ES-I3 (cell line): Measurements from ENCODE around the gene RORB.

Source experiments
- H3K36me3 ChIP-seq: 2 replicates; pipeline ENCODE4 v1.6.1; 2013; ENCODE audit warnings: mild to moderate bottlenecking, low read length, control low read depth, moderate library complexity; ENCODE audit not compliant: insufficient read depth
- H3K4me1 ChIP-seq: 2 replicates; pipeline ENCODE4 v1.6.1; 2013; ENCODE audit warnings: mild to moderate bottlenecking, control low read depth, low read length; ENCODE audit not compliant: insufficient read depth
- H3K9ac ChIP-seq: 2 replicates; pipeline ENCODE4 v1.6.1; 2013; ENCODE audit warnings: low read depth, mild to moderate bottlenecking, low read length, moderate library complexity
- H3K9me3 ChIP-seq: 2 replicates; pipeline ENCODE4 v1.6.1; 2013; ENCODE audit warnings: mild to moderate bottlenecking, low read length, moderate library complexity; ENCODE audit not compliant: control insufficient read depth, insufficient read depth

RORB gene

DNA sequence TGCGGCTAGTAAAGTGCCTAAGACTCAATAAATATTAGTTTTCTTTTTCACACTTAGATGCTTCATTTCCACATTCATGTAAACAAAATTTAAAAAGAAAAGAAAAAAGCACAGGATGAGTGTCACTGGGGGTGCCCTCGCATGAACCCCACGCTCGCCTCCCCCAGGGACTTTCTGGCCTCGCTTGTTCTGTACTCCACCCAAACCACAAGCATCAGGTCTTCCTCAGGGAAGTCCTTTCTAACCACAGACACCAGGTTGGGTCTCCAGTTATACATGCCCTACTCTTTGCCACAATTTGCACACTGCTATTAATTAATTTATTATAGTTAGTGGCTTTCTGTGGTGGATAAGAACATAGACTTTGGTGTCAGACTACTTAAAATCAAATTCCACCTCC, 92.4 kb downstream of the RORB start:
- no peaks in the 10 kb centered on the region for H3K36me3 ChIP-seq
- no peaks in the 10 kb centered on the region for H3K4me1 ChIP-seq
- H3K9ac ChIP-seq, result no peak overlapping the region
- H3K9me3 ChIP-seq, result no peaks in the 10 kb centered on the region

DNA sequence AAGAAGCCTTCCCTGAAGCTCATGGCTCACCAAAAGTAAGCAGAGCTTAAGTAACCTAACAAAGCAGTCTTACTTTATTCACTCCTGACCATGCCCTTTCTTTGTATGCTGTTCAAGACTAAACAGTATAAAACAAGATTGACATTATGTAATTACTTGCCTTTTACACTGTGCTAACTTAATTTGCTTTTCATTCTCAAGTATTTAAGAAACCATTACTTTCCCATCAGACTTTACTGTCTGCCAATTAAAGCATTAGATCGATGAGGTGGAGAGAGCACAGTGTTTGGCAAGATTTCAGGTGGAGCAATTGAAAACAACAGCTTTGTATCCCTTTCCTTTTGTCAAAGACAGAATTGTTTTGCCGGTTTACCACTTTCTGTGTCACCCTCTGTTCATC, 98.2 kb downstream of the RORB start:
- H3K4me1 ChIP-seq, result no peaks in the 10 kb centered on the region
- no peaks in the 10 kb centered on the region for H3K9me3 ChIP-seq
- H3K9ac ChIP-seq, result no peak overlapping the region
- H3K36me3 ChIP-seq, result no peaks in the 10 kb centered on the region

DNA sequence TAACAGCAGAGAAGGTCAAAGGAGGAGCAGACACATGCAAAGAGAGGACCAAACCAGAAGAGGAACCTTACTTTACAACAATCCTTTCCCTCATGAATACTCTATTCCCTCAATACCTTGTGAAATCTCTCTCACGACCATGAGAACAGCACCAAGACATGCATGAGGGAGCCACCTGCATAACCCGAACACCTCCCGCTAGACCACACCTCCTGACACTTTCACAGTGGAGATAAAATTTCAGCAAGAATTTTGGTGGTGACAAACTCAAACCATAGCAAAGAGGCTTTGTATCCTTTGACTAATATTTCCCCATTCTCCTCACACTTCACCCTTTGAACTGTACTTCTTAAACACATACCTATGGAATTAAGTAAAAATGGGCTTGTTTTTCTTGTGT, 101.7 kb downstream of the RORB start:
- Histone ChIP-seq H3K9ac (no peak overlapping the region), H3K9me3 (no peaks in the 10 kb centered on the region), H3K4me1 (no peaks in the 10 kb centered on the region), H3K36me3 (no peaks in the 10 kb centered on the region)

DNA sequence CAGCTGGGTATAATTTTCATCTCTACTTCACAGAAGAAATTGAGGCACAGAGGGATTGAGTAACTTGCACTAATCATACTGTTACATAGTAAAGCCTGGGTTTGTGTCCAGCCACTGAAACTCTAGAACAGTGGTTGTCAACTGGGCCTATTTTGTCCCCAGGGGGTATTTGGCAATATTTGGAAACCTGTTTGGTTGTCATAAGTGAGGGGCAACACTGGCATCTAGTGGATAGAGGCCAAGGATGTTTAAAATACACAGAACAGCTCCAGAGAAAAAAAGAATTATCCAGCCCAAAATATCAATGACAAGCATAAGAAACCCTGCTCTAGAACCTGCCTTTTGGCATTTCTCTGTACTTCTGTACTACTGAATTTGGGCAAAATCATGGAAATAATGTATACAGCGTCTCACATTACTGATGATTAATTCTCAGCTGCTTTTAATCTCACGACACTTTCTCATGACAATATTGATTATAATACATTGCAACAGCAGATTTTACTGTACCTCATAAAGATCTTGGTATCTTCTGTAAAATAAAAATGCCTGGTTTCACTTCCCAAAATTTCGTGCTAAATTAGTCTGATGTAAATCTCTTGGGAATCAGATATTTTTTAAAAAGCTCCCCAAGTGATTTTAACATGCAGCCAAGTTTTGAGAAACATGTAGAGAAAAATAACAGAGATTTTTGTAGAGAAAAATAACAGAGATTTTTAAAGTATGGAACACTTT, 112.7 kb downstream of the RORB start:
- no peaks in the 10 kb centered on the region for H3K4me1 ChIP-seq
- no peaks in the 10 kb centered on the region; the same call in 1 of the 2 replicates for H3K36me3 ChIP-seq
- no peaks in the 10 kb centered on the region for H3K9me3 ChIP-seq
- H3K9ac ChIP-seq, result no peak overlapping the region

DNA sequence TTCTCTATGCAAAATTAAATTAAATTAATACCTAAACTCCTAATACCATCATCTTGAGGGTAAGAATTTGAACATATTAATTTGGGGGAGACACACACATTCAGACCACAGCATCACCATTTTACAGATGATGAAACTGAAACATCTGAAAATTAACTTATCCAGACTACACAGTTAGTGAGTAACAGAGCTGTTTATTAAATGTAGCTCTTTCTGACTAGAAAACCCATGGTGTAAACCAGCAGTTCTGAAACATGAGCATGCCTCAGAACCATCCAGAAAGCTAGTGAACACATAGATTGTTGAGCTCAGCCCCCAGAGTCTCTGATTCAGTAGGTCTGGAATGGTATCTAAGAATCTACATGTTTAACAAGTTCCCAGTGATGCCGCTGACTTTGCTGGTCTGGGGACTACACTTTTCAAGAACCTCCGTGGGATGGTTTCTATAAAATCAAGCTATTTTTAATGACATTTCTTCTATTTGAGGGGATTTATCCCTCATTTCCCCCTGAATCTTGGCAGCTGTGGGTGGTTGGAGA, 113.5 kb downstream of the RORB start:
- no peak overlapping the region for H3K9ac ChIP-seq
- no peaks in the 10 kb centered on the region for H3K4me1 ChIP-seq
- H3K9me3 ChIP-seq, result no peaks in the 10 kb centered on the region
- no peaks in the 10 kb centered on the region for H3K36me3 ChIP-seq

DNA sequence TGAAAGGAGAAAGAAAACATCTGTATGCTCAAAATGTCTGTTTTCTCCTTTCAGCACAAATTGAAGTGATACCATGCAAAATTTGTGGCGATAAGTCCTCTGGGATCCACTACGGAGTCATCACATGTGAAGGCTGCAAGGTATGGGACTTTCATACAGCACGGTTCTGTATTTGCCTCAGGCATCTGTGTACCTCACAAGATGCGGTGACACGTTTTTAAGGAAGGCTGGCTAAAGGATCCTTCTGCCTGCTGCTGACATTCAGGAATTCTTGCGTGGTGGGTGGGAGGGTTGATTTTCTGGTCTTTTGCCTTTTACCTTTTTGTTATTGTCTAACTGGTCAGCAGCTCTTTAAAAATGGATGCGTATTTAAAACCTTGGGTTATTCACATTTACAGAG, 133.1 kb downstream of the RORB start:
- Histone ChIP-seq H3K4me1 (peaks cover 3% of the 10 kb centered on the region; the same call in 1 of the 2 replicates), H3K36me3 (no peaks in the 10 kb centered on the region), H3K9ac (no peak overlapping the region), H3K9me3 (no peaks in the 10 kb centered on the region)

DNA sequence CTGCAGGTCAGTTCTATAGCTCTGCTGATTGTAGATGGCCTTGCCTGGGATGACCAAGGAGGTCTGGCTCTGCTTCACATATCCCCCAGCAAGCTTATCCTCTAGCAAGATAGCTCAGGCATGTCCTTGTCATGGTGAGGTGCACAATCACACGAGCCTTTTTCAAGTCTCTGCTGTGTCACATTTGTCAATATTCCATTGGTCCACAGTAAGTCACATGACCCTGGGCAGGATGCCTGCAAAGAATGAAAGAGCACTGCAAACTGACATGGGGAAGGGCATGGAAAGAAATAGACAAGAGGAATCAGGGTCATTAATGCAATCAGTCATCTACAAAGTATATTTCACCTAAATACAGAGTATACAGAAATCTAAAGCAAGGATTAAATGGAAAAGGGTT, 142.0 kb downstream of the RORB start:
- no peaks in the 10 kb centered on the region for H3K9me3 ChIP-seq
- H3K9ac ChIP-seq, result no peak overlapping the region
- no peaks in the 10 kb centered on the region for H3K36me3 ChIP-seq
- H3K4me1 ChIP-seq, result peaks cover 10% of the 10 kb centered on the region; the same call in 1 of the 2 replicates

DNA sequence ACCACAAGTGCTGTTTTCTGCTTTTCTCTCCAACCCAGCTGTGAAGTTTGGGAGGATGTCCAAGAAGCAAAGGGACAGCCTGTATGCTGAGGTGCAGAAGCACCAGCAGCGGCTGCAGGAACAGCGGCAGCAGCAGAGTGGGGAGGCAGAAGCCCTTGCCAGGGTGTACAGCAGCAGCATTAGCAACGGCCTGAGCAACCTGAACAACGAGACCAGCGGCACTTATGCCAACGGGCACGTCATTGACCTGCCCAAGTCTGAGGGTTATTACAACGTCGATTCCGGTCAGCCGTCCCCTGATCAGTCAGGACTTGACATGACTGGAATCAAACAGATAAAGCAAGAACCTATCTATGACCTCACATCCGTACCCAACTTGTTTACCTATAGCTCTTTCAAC, 145.2 kb downstream of the RORB start:
- Histone ChIP-seq H3K36me3 (no peaks in the 10 kb centered on the region), H3K4me1 (peaks cover 10% of the 10 kb centered on the region; the same call in 1 of the 2 replicates), H3K9ac (no peak overlapping the region), H3K9me3 (no peaks in the 10 kb centered on the region)

DNA sequence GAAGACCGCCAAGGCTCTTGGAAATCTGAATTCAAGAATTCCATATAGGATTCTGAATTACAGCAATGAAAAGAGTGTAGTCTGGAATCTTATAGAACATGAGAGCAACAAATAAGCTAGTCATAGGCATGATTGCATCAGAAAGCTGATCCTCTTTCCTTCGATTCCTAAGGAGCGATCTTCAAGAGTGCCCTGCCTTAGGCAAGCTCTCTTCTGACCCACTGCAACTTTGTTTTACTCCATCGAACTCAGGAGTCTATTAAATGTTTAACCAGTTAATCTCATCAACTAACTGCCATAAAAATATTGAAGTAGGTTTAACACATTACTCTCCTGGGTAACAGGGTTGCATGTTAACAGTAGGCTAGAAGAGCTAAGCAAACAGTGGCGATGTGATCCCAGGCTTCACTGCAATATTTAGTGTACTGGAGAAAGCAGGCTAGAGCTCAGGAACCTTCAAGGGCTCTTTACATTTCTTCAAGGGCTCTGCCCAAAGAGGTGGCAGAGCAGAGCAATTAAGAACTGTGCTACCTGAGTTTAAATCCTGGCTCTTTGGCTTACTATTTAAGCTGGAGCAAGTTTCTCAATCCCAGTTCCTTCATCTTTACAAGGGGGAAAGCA, 146.3 kb downstream of the RORB start:
- Histone ChIP-seq H3K9ac (no peak overlapping the region), H3K9me3 (no peaks in the 10 kb centered on the region), H3K4me1 (peaks cover 10% of the 10 kb centered on the region; the same call in 1 of the 2 replicates), H3K36me3 (no peaks in the 10 kb centered on the region)

DNA sequence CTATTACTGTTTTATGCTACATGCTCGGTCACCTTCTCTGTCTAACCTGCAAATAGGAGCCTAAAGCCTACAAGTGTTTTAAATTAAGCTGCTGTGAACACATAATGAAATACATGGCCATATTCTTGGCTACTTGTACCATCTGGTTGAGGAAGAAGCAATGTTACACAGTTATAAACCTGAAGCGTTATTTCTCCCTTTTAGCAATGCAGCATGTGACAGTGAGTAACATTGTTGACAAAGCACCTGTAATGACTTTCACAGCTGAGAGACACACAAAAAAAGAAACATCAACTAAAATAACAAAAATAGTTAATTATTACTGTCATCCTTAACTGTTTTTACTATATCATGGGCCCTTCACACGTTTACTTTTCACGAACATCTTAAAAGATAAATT, 146.9 kb downstream of the RORB start:
- no peak overlapping the region for H3K9ac ChIP-seq
- peaks cover 10% of the 10 kb centered on the region; the same call in 1 of the 2 replicates for H3K4me1 ChIP-seq
- H3K9me3 ChIP-seq, result no peaks in the 10 kb centered on the region
- H3K36me3 ChIP-seq, result no peaks in the 10 kb centered on the region

DNA sequence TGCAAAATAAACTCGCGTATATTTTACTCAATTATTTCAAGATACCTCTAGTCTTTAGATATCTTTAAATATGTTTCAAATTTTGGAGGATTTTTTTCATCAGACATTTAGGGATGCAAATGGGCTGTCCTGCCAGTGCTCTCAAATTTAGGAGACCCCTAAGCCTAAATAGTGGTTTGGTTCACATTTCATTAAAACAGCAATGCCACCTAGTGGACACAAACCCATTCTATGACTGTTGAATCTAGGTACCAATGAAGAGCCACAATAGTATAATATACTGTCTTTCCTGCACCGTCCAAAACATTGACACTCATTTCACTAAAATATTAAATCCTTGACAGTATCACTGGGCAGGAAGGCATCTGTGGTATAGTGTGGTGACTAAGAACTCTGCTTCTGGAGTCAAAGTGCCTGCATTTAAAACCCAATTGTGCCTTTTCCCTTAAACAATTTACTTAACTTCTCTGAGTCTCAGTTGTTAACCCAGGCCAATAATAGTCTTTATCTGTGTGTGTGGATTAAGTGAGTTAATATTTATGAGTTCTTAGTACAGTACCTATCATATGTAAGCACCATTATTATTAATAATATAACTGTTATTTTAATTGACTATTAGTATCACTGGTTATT, 148.0 kb downstream of the RORB start:
- H3K36me3 ChIP-seq, result no peaks in the 10 kb centered on the region
- H3K9ac ChIP-seq, result no peak overlapping the region
- no peaks in the 10 kb centered on the region for H3K9me3 ChIP-seq
- peaks cover 10% of the 10 kb centered on the region; the same call in 1 of the 2 replicates for H3K4me1 ChIP-seq

DNA sequence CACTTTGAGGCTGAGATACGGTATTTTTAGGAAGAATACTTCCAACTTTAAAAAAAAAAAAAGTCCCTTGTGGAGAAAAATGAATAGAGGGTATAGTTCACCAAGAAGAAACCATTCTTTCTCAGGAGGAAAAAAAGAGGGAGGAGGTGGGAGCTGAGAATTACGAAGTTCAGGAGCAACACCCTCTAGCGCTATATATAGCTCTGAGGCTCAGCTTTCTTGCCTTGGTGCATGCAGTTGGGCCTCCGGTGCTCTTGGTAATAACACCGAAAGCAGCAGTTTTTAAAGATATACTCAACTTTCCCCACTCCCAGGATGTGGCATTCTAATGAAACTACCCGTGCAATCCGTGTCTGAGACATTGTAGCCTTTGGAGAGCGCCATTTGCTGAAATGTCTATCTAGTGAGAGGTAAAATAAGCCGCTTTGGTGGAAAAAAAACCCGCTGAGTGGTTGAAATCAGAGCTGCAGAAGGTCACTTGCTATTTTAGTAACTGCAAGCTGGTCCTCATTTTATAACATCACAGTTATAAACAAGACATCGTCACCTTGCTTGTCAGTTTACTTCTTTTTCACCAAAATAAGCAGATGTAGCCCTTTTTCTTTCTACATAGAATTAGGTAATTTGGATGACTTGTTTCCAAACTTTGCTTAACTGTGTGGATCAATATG, 156.4 kb downstream of the RORB start:
- no peaks in the 10 kb centered on the region for H3K4me1 ChIP-seq
- no peaks in the 10 kb centered on the region for H3K36me3 ChIP-seq
- H3K9ac ChIP-seq, result no peak overlapping the region; the same call in 1 of the 2 replicates
- no peaks in the 10 kb centered on the region for H3K9me3 ChIP-seq

DNA sequence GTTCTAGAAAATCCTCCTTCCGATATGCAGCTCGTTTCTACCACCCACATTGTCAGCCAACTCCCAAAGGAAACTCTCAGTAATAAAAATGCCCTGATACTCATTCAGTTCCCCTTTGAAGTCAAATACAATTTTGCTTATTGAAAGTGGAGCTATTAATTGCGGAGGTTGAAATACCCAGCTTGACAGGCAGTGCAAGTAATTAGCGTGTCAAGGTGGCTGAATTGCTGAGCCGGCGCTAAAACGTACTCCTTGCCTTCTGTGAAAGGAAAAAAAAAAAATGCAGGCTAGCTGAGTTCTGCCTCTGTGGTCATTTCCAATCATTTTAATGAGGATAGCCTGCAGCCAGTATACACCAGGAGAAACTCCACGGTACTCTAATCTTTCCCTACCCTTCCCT, 165.5 kb downstream of the RORB start:
- Histone ChIP-seq H3K4me1 (no peaks in the 10 kb centered on the region), H3K9me3 (no peaks in the 10 kb centered on the region), H3K36me3 (no peaks in the 10 kb centered on the region), H3K9ac (no peak overlapping the region)

DNA sequence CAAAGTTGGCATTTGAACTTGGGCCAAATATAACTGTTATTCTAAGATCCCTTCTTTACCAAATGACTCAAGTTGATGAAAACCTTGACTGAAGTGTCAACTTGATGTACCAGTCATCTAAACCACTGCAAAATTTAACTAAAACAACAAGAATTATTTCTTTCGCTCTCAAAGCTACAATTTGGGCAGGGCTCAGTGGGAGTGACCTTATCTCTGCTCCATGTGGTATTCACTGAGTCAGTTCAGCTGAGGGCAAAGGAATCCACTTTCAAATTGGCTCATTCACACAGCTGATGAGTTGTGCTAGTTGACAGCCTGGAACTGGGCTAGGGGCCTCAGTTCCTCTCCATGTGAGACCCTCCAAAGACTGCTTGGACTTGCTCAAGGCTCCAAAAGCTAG, 166.3 kb downstream of the RORB start:
- Histone ChIP-seq H3K9me3 (no peaks in the 10 kb centered on the region), H3K9ac (no peak overlapping the region), H3K4me1 (no peaks in the 10 kb centered on the region), H3K36me3 (no peaks in the 10 kb centered on the region)
